ENCODE data around the gene PPARGC1A.

PPARGC1A gene

DNA sequence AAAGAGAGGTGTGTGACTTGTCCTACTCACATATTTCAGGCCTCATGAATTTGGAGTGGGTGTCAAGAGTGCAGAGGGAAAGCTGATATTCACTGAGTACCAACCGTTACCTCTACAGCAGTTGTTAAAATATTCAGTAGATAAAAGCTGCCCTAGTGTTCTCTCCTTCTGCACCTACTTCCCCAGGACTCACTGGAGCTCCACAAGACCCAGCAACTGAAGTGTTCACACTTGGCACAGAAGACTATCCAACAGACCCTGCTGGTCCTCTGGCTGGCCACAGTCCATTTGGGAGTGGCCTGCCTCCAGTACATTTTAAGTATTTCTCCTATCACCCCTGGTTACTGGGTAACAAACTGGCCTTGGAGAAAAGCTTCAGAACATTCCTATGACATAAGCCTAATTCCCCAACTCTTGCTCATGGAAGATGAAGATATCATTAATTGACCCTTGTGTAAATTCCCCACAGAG is 70.8 kb downstream of the PPARGC1A start:
- DNase-seq (ENCODE audit: low spot score), result no peak
- H3K9me3 Mint-ChIP-seq, result no peaks in the 10 kb centered on the region
- H3K36me3 Mint-ChIP-seq (ENCODE audit: low read depth), result no peaks in the 10 kb centered on the region
- no peak overlapping the region for H3K27ac Mint-ChIP-seq
- no peaks in the 10 kb centered on the region for H3K27me3 Mint-ChIP-seq (ENCODE audit: low read depth)
- no peak overlapping the region for H3K4me3 Mint-ChIP-seq
- no peaks in the 10 kb centered on the region for H3K4me1 Mint-ChIP-seq (ENCODE audit: low read depth)

- Mint-ChIP-seq H3K36me3 (ENCODE audit: low read depth) (no peaks in the 10 kb centered on the region), H3K9me3 (peaks cover under 1% of the 10 kb centered on the region), H3K4me1 (ENCODE audit: low read depth) (no peaks in the 10 kb centered on the region), H3K27me3 (ENCODE audit: low read depth) (no peaks in the 10 kb centered on the region), H3K4me3 (no peak overlapping the region), H3K27ac (no peak overlapping the region)
- DNase-seq (ENCODE audit: low spot score), result no peak
Observed at GRCh38 chr4:23818097-23818885, 71.6 kb downstream of the PPARGC1A start.

GRCh38 chr4:23814996-23815660 is 74.7 kb downstream of the PPARGC1A start:
- Mint-ChIP-seq H3K4me1 (ENCODE audit: low read depth) (no peaks in the 10 kb centered on the region), H3K4me3 (no peak overlapping the region), H3K27me3 (ENCODE audit: low read depth) (no peaks in the 10 kb centered on the region), H3K36me3 (ENCODE audit: low read depth) (no peaks in the 10 kb centered on the region), H3K9me3 (peaks cover 8% of the 10 kb centered on the region), H3K27ac (no peak overlapping the region)
- no peak for DNase-seq (ENCODE audit: low spot score)

DNA sequence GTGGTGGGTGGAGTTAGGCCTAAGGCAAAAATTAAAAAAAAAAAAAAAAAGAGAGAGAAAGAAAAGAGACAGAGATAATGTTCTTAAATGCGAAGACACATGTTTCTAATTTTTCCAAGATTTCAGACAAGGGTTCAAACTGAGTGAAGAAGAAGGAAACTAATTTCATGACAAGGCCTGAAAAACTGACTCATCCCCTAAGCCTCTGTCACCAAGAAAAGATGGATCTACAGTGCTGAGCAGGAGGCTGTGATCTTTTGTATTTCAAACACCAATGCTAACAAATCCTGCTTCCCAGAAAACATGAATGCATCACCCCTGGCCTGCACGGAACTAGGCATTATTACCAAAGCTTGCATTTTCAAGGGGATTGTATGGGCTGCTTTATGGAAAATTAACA is 75.3 kb downstream of the PPARGC1A start:
- Mint-ChIP-seq H3K9me3 (peaks cover 8% of the 10 kb centered on the region), H3K27me3 (ENCODE audit: low read depth) (no peaks in the 10 kb centered on the region), H3K27ac (no peak overlapping the region), H3K36me3 (ENCODE audit: low read depth) (no peaks in the 10 kb centered on the region), H3K4me1 (ENCODE audit: low read depth) (no peaks in the 10 kb centered on the region), H3K4me3 (no peak overlapping the region)
- no peak for DNase-seq (ENCODE audit: low spot score)

DNA sequence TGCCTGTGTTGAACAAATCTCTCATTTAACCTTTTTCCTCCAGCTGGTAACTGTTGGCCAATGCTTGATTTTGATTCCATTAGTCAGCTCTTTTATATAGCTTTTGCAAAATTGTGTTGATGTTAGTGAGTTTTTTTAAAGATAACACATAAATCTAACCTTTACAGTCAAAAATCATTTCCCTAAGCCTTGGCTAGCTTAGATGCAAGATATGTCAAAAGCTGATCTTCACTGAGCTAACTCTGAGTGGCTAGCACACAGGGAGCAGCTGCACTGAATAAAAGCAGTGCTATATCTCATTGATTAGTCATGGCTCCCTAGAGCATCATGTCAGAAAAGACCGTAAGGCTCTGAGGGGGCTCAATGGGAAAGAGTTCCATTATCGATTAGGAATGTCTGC is 78.7 kb downstream of the PPARGC1A start:
- Mint-ChIP-seq H3K9me3 (peaks cover 8% of the 10 kb centered on the region), H3K27me3 (ENCODE audit: low read depth) (no peaks in the 10 kb centered on the region), H3K4me3 (no peak overlapping the region), H3K4me1 (ENCODE audit: low read depth) (no peaks in the 10 kb centered on the region), H3K27ac (no peak overlapping the region), H3K36me3 (ENCODE audit: low read depth) (no peaks in the 10 kb centered on the region)
- DNase-seq (ENCODE audit: low spot score), result no peak

DNA sequence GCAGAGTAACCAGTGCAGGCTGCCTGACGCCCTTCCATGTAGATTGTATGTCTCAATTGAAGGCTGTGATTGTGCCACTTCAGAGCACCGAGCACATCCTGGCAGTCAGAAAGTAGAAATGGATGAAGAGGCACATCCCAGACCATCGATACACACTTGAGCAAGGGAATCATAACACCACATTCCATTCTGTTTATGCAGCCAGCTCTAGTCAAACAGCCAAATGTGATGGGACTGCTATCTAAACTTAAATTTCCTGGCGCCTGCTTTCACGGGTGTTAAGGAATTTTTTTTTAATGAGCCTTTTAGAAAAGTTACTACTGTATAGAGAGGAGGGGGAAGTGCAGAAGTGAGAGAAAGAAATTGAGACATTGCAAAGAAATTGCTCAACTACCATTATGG is 84.4 kb downstream of the PPARGC1A start:
- H3K36me3 Mint-ChIP-seq (ENCODE audit: low read depth), result no peaks in the 10 kb centered on the region
- no peak overlapping the region for H3K4me3 Mint-ChIP-seq
- no peaks in the 10 kb centered on the region for H3K4me1 Mint-ChIP-seq (ENCODE audit: low read depth)
- no peak overlapping the region for H3K27ac Mint-ChIP-seq
- DNase-seq (ENCODE audit: low spot score), result no peak
- H3K27me3 Mint-ChIP-seq (ENCODE audit: low read depth), result no peaks in the 10 kb centered on the region
- H3K9me3 Mint-ChIP-seq, result no peaks in the 10 kb centered on the region

DNA sequence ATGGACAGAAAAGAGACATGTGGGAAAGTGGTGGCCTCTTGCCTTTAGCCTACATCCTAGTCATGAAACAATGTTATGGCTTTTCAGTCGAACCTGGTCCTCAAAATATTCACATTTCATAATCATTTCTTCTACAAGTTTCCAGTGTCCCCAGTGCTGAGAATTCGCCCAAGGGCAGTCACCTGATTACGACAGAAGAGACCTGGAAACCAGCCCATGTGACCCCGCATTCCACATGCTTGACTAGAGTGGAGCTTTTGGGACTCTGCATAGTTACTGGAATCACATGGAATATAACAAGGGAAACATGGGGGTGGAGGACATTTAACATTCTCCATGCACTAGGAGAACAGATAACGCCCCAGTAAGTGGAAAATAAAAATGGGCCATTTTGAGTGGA is 100.1 kb downstream of the PPARGC1A start:
- Mint-ChIP-seq H3K4me3 (no peak overlapping the region), H3K36me3 (ENCODE audit: low read depth) (no peaks in the 10 kb centered on the region), H3K4me1 (ENCODE audit: low read depth) (no peaks in the 10 kb centered on the region), H3K27me3 (ENCODE audit: low read depth) (no peaks in the 10 kb centered on the region), H3K9me3 (peaks cover 11% of the 10 kb centered on the region), H3K27ac (no peak overlapping the region)
- no peak for DNase-seq (ENCODE audit: low spot score)

DNA sequence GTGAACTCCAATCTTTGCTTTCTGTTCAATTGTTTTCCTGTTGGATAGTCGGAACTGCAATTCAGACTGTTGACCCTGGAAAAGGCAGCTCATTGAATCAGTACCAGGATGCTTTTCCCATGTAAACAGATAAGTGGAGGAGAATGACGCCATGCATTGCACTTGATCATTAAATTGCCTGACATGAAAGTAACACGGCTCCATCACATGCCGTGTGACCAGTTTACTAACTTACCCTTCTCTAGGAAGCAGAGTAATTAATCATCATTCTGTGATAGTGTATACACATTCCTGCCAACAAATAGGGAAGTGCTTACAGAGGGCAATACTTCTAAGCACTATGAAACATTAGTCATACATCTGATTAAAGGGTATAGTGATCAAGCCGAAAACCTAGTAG is 101.4 kb downstream of the PPARGC1A start:
- H3K27ac Mint-ChIP-seq, result no peak overlapping the region
- H3K9me3 Mint-ChIP-seq, result peaks cover 14% of the 10 kb centered on the region
- DNase-seq (ENCODE audit: low spot score), result no peak
- no peaks in the 10 kb centered on the region for H3K27me3 Mint-ChIP-seq (ENCODE audit: low read depth)
- no peaks in the 10 kb centered on the region for H3K36me3 Mint-ChIP-seq (ENCODE audit: low read depth)
- no peaks in the 10 kb centered on the region for H3K4me1 Mint-ChIP-seq (ENCODE audit: low read depth)
- no peak overlapping the region for H3K4me3 Mint-ChIP-seq

DNA sequence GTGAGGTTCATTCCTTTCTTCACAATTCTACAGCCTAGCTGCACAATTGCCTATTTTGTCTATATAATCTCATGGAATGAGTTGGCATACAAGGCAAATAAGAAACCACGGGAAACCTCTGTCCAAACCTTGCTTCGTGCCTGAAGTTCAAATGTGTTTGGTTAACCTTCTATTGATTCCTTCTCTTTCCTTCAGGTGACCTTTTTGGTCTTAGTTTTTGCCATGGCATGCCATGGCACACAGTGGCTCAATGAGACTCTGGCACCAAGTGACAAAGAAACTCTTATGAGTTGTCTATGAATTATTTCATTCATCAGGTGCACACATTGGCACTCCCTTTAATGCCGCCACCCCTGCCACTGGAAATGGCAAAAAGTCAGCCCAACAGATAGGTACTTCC is 101.8 kb downstream of the PPARGC1A start:
- Mint-ChIP-seq H3K27ac (no peak overlapping the region), H3K9me3 (peaks cover 17% of the 10 kb centered on the region), H3K36me3 (ENCODE audit: low read depth) (no peaks in the 10 kb centered on the region), H3K4me3 (no peak overlapping the region), H3K27me3 (ENCODE audit: low read depth) (no peaks in the 10 kb centered on the region), H3K4me1 (ENCODE audit: low read depth) (no peaks in the 10 kb centered on the region)
- no peak for DNase-seq (ENCODE audit: low spot score)

DNA sequence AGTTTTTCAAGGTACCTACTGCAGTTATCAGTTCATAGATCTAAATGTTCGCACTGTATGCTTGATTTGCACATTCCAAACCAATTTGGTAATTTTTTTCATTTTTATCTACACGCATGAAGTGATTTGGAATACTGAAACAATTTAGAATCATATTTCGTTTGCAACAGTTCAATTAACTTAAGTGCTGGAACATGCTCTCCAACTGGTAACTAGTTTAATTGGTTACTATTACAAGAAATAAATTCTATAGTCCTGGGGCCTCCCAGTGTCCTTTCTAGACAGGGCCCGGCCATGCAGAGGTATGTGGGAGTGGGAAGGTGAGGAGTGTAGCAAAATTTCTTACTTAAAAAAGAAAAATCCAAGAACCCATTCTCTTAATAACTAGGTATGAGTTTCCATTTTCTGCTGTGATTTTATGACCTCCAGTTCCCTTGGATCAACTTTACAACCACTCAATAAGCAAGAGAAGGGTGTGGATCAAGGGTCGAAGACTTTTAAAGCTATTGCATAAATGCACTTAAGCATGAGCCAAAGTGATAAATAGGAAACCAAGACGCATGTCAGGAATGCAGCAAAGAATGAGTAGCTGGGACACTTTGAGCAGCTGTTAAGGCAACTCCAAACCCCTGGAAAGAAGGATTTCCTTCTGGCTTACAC is 106.9 kb downstream of the PPARGC1A start:
- Mint-ChIP-seq H3K27me3 (ENCODE audit: low read depth) (no peaks in the 10 kb centered on the region), H3K9me3 (peaks cover 28% of the 10 kb centered on the region), H3K4me1 (ENCODE audit: low read depth) (no peaks in the 10 kb centered on the region), H3K4me3 (no peak overlapping the region), H3K36me3 (ENCODE audit: low read depth) (no peaks in the 10 kb centered on the region), H3K27ac (no peak overlapping the region)
- DNase-seq (ENCODE audit: low spot score), result no peak

- H3K27ac Mint-ChIP-seq, result no peak overlapping the region
- peaks cover 17% of the 10 kb centered on the region for H3K9me3 Mint-ChIP-seq
- H3K4me3 Mint-ChIP-seq, result no peak overlapping the region
- H3K36me3 Mint-ChIP-seq (ENCODE audit: low read depth), result no peaks in the 10 kb centered on the region
- no peak for DNase-seq (ENCODE audit: low spot score)
- H3K27me3 Mint-ChIP-seq (ENCODE audit: low read depth), result no peaks in the 10 kb centered on the region
- H3K4me1 Mint-ChIP-seq (ENCODE audit: low read depth), result no peaks in the 10 kb centered on the region
Observed at GRCh38 chr4:23779839-23780238, 110.0 kb downstream of the PPARGC1A start.

DNA sequence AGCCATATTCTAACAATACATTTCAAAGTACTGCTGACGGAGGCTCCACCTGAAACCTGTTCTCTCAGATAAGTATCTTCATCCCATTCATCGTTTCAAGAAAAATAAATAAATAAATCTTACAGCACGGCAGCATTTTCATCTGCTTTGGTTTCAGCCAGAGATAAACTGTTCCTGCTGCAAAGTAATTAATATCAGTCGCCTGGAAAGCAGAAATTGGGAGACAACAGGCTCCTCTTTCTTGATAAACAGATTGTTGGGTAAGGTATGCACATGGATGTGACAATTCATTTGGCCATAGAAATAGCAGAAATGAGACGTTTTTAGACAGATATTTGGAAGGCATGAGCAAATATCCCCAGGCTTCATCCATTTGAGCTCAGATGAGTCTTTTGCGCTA is 110.4 kb downstream of the PPARGC1A start:
- H3K36me3 Mint-ChIP-seq (ENCODE audit: low read depth), result no peaks in the 10 kb centered on the region
- no peak overlapping the region for H3K27ac Mint-ChIP-seq
- DNase-seq (ENCODE audit: low spot score), result no peak
- no peaks in the 10 kb centered on the region for H3K4me1 Mint-ChIP-seq (ENCODE audit: low read depth)
- no peaks in the 10 kb centered on the region for H3K27me3 Mint-ChIP-seq (ENCODE audit: low read depth)
- no peak overlapping the region for H3K4me3 Mint-ChIP-seq
- peaks cover 17% of the 10 kb centered on the region for H3K9me3 Mint-ChIP-seq

GRCh38 chr4:23775694-23776093 is 114.2 kb downstream of the PPARGC1A start:
- no peak overlapping the region for H3K27ac Mint-ChIP-seq
- no peaks in the 10 kb centered on the region for H3K4me1 Mint-ChIP-seq (ENCODE audit: low read depth)
- H3K27me3 Mint-ChIP-seq (ENCODE audit: low read depth), result no peaks in the 10 kb centered on the region
- no peak overlapping the region for H3K4me3 Mint-ChIP-seq
- no peaks in the 10 kb centered on the region for H3K36me3 Mint-ChIP-seq (ENCODE audit: low read depth)
- no peak for DNase-seq (ENCODE audit: low spot score)
- H3K9me3 Mint-ChIP-seq, result peaks cover 4% of the 10 kb centered on the region

DNA sequence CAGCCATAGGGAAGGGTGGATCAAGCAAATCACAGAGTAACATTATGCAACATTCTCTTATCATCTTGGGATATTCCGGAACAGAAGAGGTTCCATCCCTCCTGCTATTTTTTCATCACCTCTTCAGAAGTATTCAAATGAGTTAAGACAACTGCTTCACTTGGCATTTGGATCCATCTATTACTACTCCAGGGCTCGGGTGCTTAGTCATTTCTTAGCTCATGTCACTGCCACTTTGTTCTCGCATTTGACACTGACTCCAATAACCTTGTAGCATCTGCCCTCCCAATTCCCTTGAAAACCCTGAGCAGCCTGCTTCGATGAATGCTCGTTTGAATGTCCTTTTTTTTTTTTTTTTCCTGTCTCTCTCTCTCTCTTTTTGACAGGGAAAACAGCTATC is 114.9 kb downstream of the PPARGC1A start:
- Mint-ChIP-seq H3K4me1 (ENCODE audit: low read depth) (no peaks in the 10 kb centered on the region), H3K9me3 (no peaks in the 10 kb centered on the region), H3K4me3 (no peak overlapping the region), H3K27me3 (ENCODE audit: low read depth) (no peaks in the 10 kb centered on the region), H3K27ac (no peak overlapping the region), H3K36me3 (ENCODE audit: low read depth) (no peaks in the 10 kb centered on the region)
- no peak for DNase-seq (ENCODE audit: low spot score)

Data from T-helper 2 cell treated with Interferon-gamma antibody and Interleukin-4, amounts not matched to agents 5 μg/mL and 100 μg/mL, for 36 hours (primary cell).